ENCODE measurements around the gene RAB1A. TPM values are rescaled to one million over a fixed set of nuclear protein-coding genes. Genes with fewer than 3 reads are reported as not detected.
"Not testable (repeated sequence)": the region's sequence is repeated elsewhere in the genome, so short reads cannot be mapped to it uniquely, and the experiment has no call there.

Gene RAB1A
- 119 TPM for total RNA-seq
- long read RNA-seq, transcript RAB1A-203 (6 exons, 2,447 nt): major isoform, 60 of 60 reads
- long read RNA-seq, partial matches to known transcripts: 0 of 60 reads
- long read RNA-seq, other reads (novel, unspliced or antisense): 0 of 60 reads

- DNase-seq (ENCODE audit: missing footprints) (peak; percentile 100), ATAC-seq (peak; percentile 98)
- intact Hi-C loops (cut with DNase I): loop anchor here (1.0 to 5.0 kb wide), 3 partner anchors 58 to 97 kb away; partner anchors contain the start of genes ACTR2 and CEP68
Observed at GRCh38 chr2:65129826-65130663, at the start of gene RAB1A. Gene RAB1A (minus strand): TSS chr2:65130106. CDS start chr2:65129915, 191 bp downstream.

GRCh38 chr2:65177751-65178442 is 48.0 kb upstream of the RAB1A start:
- intact Hi-C loops (cut with DNase I): no loop called here
- no peak for ATAC-seq
- no peak for DNase-seq (ENCODE audit: missing footprints)

GRCh38 chr2:65175894-65176530 is 46.1 kb upstream of the RAB1A start:
- DNase-seq (ENCODE audit: missing footprints) (no peak), ATAC-seq (no peak)
- intact Hi-C loops (cut with DNase I): no loop called here

GRCh38 chr2:65174031-65174430 is 44.1 kb upstream of the RAB1A start:
- DNase-seq (ENCODE audit: missing footprints); intact Hi-C loops (cut with DNase I); ATAC-seq: not testable (repeated sequence)

- no peak for DNase-seq (ENCODE audit: missing footprints)
- intact Hi-C loops (cut with DNase I): no loop called here
- ATAC-seq: no peak
Observed at GRCh38 chr2:65172994-65173790, 43.3 kb upstream of the RAB1A start.

GRCh38 chr2:65170611-65171477 is 40.9 kb upstream of the RAB1A start:
- DNase-seq (ENCODE audit: missing footprints); ATAC-seq; intact Hi-C loops (cut with DNase I): not testable (repeated sequence)

- intact Hi-C loops (cut with DNase I): loop anchor here (5.0 kb wide), 2 partner anchors 102 to 252 kb away; no protein-coding TSS in a partner anchor
- ATAC-seq: no peak
- DNase-seq (ENCODE audit: missing footprints): no peak
Observed at GRCh38 chr2:65169760-65170136, 39.8 kb upstream of the RAB1A start.

- intact Hi-C loops (cut with DNase I): loop anchor here (5.0 kb wide), 2 partner anchors 98 to 248 kb away; no protein-coding TSS in a partner anchor
- DNase-seq (ENCODE audit: missing footprints) (no peak), ATAC-seq (no peak)
Observed at GRCh38 chr2:65165558-65165957, 35.7 kb upstream of the RAB1A start.

- intact Hi-C loops (cut with DNase I): loop anchor here (5.0 kb wide), 1 partner anchor 107 kb away; the partner anchor contains the start of gene CEP68
- DNase-seq (ENCODE audit: missing footprints) (no peak), ATAC-seq (peak; percentile 65)
Observed at GRCh38 chr2:65164426-65164891, 34.6 kb upstream of the RAB1A start.

GRCh38 chr2:65161551-65162100 is 31.7 kb upstream of the RAB1A start:
- DNase-seq (ENCODE audit: missing footprints): no peak
- ATAC-seq: no peak
- intact Hi-C loops (cut with DNase I): loop anchor here (5.0 kb wide), 1 partner anchor 104 kb away; the partner anchor contains the start of gene CEP68

GRCh38 chr2:65159906-65160305 is 30.0 kb upstream of the RAB1A start:
- ATAC-seq (peak; percentile 28), DNase-seq (ENCODE audit: missing footprints) (no peak)
- intact Hi-C loops (cut with DNase I): loop anchor here (5.0 kb wide), 1 partner anchor 103 kb away; the partner anchor contains the start of gene CEP68

GRCh38 chr2:65159261-65159660 is 29.4 kb upstream of the RAB1A start:
- DNase-seq (ENCODE audit: missing footprints): no peak
- intact Hi-C loops (cut with DNase I): no loop called here
- ATAC-seq: no peak

- DNase-seq (ENCODE audit: missing footprints): no peak
- no peak for ATAC-seq
- intact Hi-C loops (cut with DNase I): no loop called here
Observed at GRCh38 chr2:65158557-65158956, 28.7 kb upstream of the RAB1A start.

- DNase-seq (ENCODE audit: missing footprints); ATAC-seq; intact Hi-C loops (cut with DNase I): not testable (repeated sequence)
Observed at GRCh38 chr2:65157856-65158255, 27.9 kb upstream of the RAB1A start.

- DNase-seq (ENCODE audit: missing footprints): no peak
- no peak for ATAC-seq
- intact Hi-C loops (cut with DNase I): no loop called here
Observed at GRCh38 chr2:65156041-65156440, 26.1 kb upstream of the RAB1A start.

- ATAC-seq: no peak
- intact Hi-C loops (cut with DNase I): no loop called here
- no peak for DNase-seq (ENCODE audit: missing footprints)
Observed at GRCh38 chr2:65153515-65153914, 23.6 kb upstream of the RAB1A start.

- intact Hi-C loops (cut with DNase I): no loop called here
- DNase-seq (ENCODE audit: missing footprints): no peak
- no peak for ATAC-seq
Observed at GRCh38 chr2:65146078-65146477, 16.2 kb upstream of the RAB1A start.
